GM23338 (cell line): ENCODE measurements around the gene CAST. TPM values are rescaled to one million over a fixed set of nuclear protein-coding genes. Genes with fewer than 3 reads are reported as not detected.

Source experiments
- ATAC-seq: fragments of 200-7000 bp; cut with Tn5 transposase; 3 replicates; pipeline ENCODE4 v1.9.1; 2020
- DNase-seq: peaks from one replicate; pipeline ENCODE4 v3.0.0-alpha.2; 2015; ENCODE audit warnings: low spot score
- H2AFZ ChIP-seq: fragments of 200-600 bp; sonication (generic); 2 replicates; pipeline ENCODE4 v1.8.0; 2016; ENCODE audit warnings: antibody characterized with exemption, mild to moderate bottlenecking, moderate library complexity
- H3F3A ChIP-seq: fragments of 200-600 bp; sonication (generic); replicated peaks from 2 replicates; pipeline ENCODE4 v1.8.0; 2017; ENCODE audit warnings: antibody characterized with exemption, mixed run types, low read depth
- H3K27ac ChIP-seq: fragments of 200-600 bp; sonication (generic); 2 replicates; pipeline ENCODE4 v1.6.1; 2016; ENCODE audit warnings: low read depth
- H3K27me3 ChIP-seq: fragments of 200-600 bp; sonication (generic); 2 replicates; pipeline ENCODE4 v1.8.0; 2016; ENCODE audit warnings: mild to moderate bottlenecking, mixed run types, moderate library complexity; ENCODE audit not compliant: insufficient read depth
- H3K36me3 ChIP-seq: fragments of 200-600 bp; sonication (generic); 2 replicates; pipeline ENCODE4 v1.8.0; 2016; ENCODE audit warnings: mild to moderate bottlenecking; ENCODE audit not compliant: insufficient read depth
- H3K4me1 ChIP-seq: fragments of 200-600 bp; sonication (generic); 2 replicates; pipeline ENCODE4 v1.8.0; 2016; ENCODE audit warnings: mild to moderate bottlenecking, moderate library complexity; ENCODE audit not compliant: insufficient read depth
- H3K4me2 ChIP-seq: fragments of 200-600 bp; sonication (generic); 2 replicates; pipeline ENCODE4 v1.7.1; 2017; ENCODE audit warnings: mixed run types
- H3K4me3 ChIP-seq: fragments of 200-600 bp; sonication (generic); 2 replicates; pipeline ENCODE4 v1.6.1; 2016; ENCODE audit warnings: mixed run types
- H3K79me2 ChIP-seq: fragments of 200-600 bp; sonication (generic); replicated peaks from 2 replicates; pipeline ENCODE4 v1.8.0; 2017; ENCODE audit warnings: mild to moderate bottlenecking; ENCODE audit not compliant: insufficient read depth
- H3K9me2 ChIP-seq: fragments of 200-600 bp; sonication (generic); 2 replicates; pipeline ENCODE4 v1.8.0; 2017; ENCODE audit not compliant: insufficient read depth
- H4K20me1 ChIP-seq: fragments of 200-600 bp; sonication (generic); replicated peaks from 2 replicates; pipeline ENCODE4 v1.8.0; 2017; ENCODE audit warnings: mild to moderate bottlenecking; ENCODE audit not compliant: insufficient read depth
- H3K27ac Mint-ChIP-seq: 2 replicates; pipeline ENCODE4 v1.8.0; 2020; ENCODE audit warnings: inconsistent platforms, mild to moderate bottlenecking, moderate library complexity, mixed read lengths
- H3K27me3 Mint-ChIP-seq: 3 replicates; pipeline ENCODE4 v1.8.0; 2022; ENCODE audit warnings: low read depth, mild to moderate bottlenecking, moderate library complexity, mixed read lengths, inconsistent platforms; ENCODE audit not compliant: insufficient read depth, poor library complexity
- H3K36me3 Mint-ChIP-seq: 3 replicates; pipeline ENCODE4 v1.8.0; 2021; ENCODE audit warnings: low read depth, mild to moderate bottlenecking, inconsistent platforms, moderate library complexity, mixed read lengths
- H3K4me1 Mint-ChIP-seq: 3 replicates; pipeline ENCODE4 v1.8.0; 2020; ENCODE audit warnings: mild to moderate bottlenecking, inconsistent platforms, mixed read lengths
- H3K4me3 Mint-ChIP-seq: 3 replicates; pipeline ENCODE4 v1.8.0; 2021; ENCODE audit warnings: moderate library complexity, mild to moderate bottlenecking, inconsistent platforms, mixed read lengths
- H3K9me3 Mint-ChIP-seq: 3 replicates; pipeline ENCODE4 v1.8.0; 2020; ENCODE audit warnings: moderate library complexity, mild to moderate bottlenecking, inconsistent platforms, mixed read lengths
- CREB1 ChIP-seq: fragments of 250-450 bp; sonication (Bioruptor Pico); IDR thresholded peaks from 2 replicates; pipeline ENCODE4 v1.5.0; 2020; ENCODE audit warnings: low read depth, mild to moderate bottlenecking, moderate library complexity
- EZH2 ChIP-seq: fragments of 200-600 bp; sonication (generic); IDR thresholded peaks from one replicate; pipeline ENCODE4 v1.8.0; 2017; ENCODE audit warnings: antibody characterized with exemption, mild to moderate bottlenecking, low read depth; ENCODE audit not compliant: unreplicated experiment
- EZH2phosphoT487 ChIP-seq: fragments of 200-600 bp; sonication (generic); IDR thresholded peaks from one replicate; pipeline ENCODE4 v1.8.1; 2018; ENCODE audit warnings: antibody characterized with exemption; ENCODE audit not compliant: unreplicated experiment
- NANOG ChIP-seq: IDR thresholded peaks from 2 replicates; pipeline ENCODE4 v1.6.1; 2016; ENCODE audit warnings: antibody characterized with exemption, borderline replicate concordance
- polyA plus RNA-seq: library from polyadenylated mRNA; unstranded; fragments of >200 nt; fragmentation: Nextera tagmentation; extraction: Ambion mirVana; gene quantifications from 2 replicates; pipeline ENCODE4 v1.2.1, GENCODE V29; 2016
- total RNA-seq: library from RNA; depleted of rRNA; stranded (reverse); fragments of >200 nt; shearing (Covaris generic); gene quantifications from 2 replicates; pipeline ENCODE4 v1.2.3, GENCODE V29; 2014
- TF ChIP-seq, protein P1 (sequence below): fragments of 250-450 bp; sonication (Bioruptor Pico); IDR thresholded peaks from 2 replicates; pipeline ENCODE4 v1.5.0; 2020; ENCODE audit warnings: mild to moderate bottlenecking, moderate library complexity
- TF ChIP-seq, protein P2 (sequence below): IDR thresholded peaks from one replicate; pipeline ENCODE4 v1.6.1; 2018; ENCODE audit warnings: antibody characterized with exemption; ENCODE audit not compliant: unreplicated experiment

The CAST gene
- total and polyA plus RNA-seq, 2 experiments from 2014 or later, result 37.9 to 57.7 TPM

DNA sequence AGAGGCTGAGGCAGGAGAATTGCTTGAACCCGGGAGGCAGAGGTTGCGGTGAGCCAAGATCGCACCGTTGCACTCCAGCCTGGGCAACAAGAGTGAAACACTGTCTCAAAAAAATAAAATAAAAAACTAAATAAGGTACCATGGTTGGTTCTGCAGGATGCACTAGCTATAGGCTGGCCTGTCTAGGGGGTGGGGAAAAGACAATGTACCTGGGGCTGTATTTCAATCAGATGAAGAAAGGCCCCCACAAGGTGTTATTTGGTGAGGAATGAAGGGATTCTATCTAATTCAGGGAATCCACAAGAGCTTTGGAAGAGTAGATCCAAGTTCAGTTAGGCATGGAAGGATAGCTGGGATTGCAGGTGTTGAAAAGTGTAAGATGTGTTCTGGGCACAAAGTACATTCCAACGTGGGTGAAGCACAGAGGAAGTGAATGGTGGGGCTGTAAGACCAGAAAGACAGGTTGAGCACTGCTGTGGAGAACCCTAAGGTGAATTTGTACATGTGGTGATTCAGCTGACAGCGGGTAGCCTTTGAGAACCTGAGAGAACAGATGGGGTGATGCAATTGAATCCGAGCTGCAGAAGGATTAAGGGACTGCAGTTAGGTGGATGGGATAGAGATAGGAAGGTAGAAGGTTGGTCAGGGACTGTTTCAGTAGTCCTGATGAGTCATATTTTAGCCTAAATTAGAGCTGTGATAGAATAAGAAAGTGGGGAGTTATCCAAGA lies 71.8 kb downstream of the CAST start:
- H3F3A ChIP-seq, result no peaks in the 10 kb centered on the region
- H3K79me2 ChIP-seq, result no peaks in the 10 kb centered on the region
- H3K4me2 ChIP-seq, result peak overlapping the region; percentile 29; the same call in 1 of the 2 replicates
- H3K4me1 ChIP-seq, result peaks cover 20% of the 10 kb centered on the region
- Mint-ChIP-seq H3K27ac (peak overlapping the region; percentile 33), H3K36me3 (peaks cover 8% of the 10 kb centered on the region; the same call in 2 of the 3 replicates), H3K4me1 (peaks cover 22% of the 10 kb centered on the region), H3K9me3 (no peaks in the 10 kb centered on the region), H3K27me3 (peaks cover 5% of the 10 kb centered on the region), H3K4me3 (peak overlapping the region; percentile 19; the same call in 2 of the 3 replicates)
- ATAC-seq, result peak; percentile 87
- peak; percentile 22 for DNase-seq
- H3K4me3 ChIP-seq, result no peak overlapping the region
- no peaks in the 10 kb centered on the region for H3K9me2 ChIP-seq
- no peaks in the 10 kb centered on the region for H4K20me1 ChIP-seq
- H2AFZ ChIP-seq, result no peak overlapping the region
- no peaks in the 10 kb centered on the region for H3K27me3 ChIP-seq
- H3K36me3 ChIP-seq, result no peaks in the 10 kb centered on the region
- TF ChIP-seq, protein P1, sequence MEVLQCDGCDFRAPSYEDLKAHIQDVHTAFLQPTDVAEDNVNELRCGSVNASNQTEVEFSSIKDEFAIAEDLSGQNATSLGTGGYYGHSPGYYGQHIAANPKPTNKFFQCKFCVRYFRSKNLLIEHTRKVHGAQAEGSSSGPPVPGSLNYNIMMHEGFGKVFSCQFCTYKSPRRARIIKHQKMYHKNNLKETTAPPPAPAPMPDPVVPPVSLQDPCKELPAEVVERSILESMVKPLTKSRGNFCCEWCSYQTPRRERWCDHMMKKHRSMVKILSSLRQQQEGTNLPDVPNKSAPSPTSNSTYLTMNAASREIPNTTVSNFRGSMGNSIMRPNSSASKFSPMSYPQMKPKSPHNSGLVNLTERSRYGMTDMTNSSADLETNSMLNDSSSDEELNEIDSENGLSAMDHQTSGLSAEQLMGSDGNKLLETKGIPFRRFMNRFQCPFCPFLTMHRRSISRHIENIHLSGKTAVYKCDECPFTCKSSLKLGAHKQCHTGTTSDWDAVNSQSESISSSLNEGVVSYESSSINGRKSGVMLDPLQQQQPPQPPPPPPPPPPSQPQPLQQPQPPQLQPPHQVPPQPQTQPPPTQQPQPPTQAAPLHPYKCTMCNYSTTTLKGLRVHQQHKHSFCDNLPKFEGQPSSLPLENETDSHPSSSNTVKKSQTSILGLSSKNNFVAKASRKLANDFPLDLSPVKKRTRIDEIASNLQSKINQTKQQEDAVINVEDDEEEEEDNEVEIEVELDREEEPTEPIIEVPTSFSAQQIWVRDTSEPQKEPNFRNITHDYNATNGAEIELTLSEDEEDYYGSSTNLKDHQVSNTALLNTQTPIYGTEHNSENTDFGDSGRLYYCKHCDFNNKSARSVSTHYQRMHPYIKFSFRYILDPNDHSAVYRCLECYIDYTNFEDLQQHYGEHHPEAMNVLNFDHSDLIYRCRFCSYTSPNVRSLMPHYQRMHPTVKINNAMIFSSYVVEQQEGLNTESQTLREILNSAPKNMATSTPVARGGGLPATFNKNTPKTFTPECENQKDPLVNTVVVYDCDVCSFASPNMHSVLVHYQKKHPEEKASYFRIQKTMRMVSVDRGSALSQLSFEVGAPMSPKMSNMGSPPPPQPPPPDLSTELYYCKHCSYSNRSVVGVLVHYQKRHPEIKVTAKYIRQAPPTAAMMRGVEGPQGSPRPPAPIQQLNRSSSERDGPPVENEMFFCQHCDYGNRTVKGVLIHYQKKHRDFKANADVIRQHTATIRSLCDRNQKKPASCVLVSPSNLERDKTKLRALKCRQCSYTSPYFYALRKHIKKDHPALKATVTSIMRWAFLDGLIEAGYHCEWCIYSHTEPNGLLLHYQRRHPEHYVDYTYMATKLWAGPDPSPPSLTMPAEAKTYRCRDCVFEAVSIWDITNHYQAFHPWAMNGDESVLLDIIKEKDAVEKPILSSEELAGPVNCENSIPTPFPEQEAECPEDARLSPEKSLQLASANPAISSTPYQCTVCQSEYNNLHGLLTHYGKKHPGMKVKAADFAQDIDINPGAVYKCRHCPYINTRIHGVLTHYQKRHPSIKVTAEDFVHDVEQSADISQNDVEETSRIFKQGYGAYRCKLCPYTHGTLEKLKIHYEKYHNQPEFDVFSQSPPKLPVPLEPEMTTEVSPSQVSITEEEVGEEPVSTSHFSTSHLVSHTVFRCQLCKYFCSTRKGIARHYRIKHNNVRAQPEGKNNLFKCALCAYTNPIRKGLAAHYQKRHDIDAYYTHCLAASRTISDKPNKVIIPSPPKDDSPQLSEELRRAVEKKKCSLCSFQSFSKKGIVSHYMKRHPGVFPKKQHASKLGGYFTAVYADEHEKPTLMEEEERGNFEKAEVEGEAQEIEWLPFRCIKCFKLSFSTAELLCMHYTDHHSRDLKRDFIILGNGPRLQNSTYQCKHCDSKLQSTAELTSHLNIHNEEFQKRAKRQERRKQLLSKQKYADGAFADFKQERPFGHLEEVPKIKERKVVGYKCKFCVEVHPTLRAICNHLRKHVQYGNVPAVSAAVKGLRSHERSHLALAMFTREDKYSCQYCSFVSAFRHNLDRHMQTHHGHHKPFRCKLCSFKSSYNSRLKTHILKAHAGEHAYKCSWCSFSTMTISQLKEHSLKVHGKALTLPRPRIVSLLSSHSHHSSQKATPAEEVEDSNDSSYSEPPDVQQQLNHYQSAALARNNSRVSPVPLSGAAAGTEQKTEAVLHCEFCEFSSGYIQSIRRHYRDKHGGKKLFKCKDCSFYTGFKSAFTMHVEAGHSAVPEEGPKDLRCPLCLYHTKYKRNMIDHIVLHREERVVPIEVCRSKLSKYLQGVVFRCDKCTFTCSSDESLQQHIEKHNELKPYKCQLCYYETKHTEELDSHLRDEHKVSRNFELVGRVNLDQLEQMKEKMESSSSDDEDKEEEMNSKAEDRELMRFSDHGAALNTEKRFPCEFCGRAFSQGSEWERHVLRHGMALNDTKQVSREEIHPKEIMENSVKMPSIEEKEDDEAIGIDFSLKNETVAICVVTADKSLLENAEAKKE (CRISPR knock-in tag), result peak; percentile 89
- TF ChIP-seq EZH2phosphoT487, result no peak
- H3K27ac ChIP-seq, result no peak overlapping the region

DNA sequence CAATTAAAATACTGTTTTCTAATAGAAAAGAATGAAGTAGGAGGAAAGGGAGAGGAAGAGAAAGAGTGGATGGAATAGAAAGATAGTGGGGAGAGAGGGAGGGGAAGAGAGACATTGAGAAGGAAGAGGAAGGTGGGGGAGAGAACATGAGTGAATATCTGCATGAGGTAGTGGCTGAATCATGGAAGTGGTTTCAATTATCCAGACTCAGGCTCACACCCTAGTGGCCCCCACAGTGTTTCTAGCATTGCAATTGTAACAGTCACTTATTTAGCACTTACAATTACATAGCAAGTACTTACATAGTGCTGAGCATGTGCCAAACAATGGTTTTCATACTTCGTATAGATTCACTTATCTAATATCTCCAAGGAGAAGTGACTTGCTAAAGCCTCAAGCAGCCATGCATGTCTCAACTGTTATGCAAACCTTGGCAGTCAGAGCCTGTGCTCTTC lies 72.7 kb downstream of the CAST start:
- H3K27me3 Mint-ChIP-seq, result peaks cover 5% of the 10 kb centered on the region
- H4K20me1 ChIP-seq, result no peaks in the 10 kb centered on the region
- H3K27ac Mint-ChIP-seq, result no peak overlapping the region
- peaks cover 8% of the 10 kb centered on the region; the same call in 2 of the 3 replicates for H3K36me3 Mint-ChIP-seq
- no peaks in the 10 kb centered on the region for H3K27me3 ChIP-seq
- H3K4me1 Mint-ChIP-seq, result peaks cover 22% of the 10 kb centered on the region
- no peaks in the 10 kb centered on the region for H3K36me3 ChIP-seq
- H3K9me3 Mint-ChIP-seq, result no peaks in the 10 kb centered on the region
- no peak; the same call in 2 of the 3 replicates for ATAC-seq
- H3K4me3 Mint-ChIP-seq, result no peak overlapping the region
- no peak overlapping the region for H3K4me3 ChIP-seq
- no peaks in the 10 kb centered on the region for H3K9me2 ChIP-seq
- H3F3A ChIP-seq, result no peaks in the 10 kb centered on the region
- H3K27ac ChIP-seq, result no peak overlapping the region
- peak overlapping the region; percentile 55; the same call in 1 of the 2 replicates for H3K4me2 ChIP-seq
- peaks cover 20% of the 10 kb centered on the region for H3K4me1 ChIP-seq
- peak; percentile 21 for DNase-seq
- no peak overlapping the region for H2AFZ ChIP-seq
- H3K79me2 ChIP-seq, result no peaks in the 10 kb centered on the region
- TF ChIP-seq EZH2 (no peak), NANOG (no peak), CREB1 (CRISPR knock-in tag) (no peak)
- TF ChIP-seq, protein P2, sequence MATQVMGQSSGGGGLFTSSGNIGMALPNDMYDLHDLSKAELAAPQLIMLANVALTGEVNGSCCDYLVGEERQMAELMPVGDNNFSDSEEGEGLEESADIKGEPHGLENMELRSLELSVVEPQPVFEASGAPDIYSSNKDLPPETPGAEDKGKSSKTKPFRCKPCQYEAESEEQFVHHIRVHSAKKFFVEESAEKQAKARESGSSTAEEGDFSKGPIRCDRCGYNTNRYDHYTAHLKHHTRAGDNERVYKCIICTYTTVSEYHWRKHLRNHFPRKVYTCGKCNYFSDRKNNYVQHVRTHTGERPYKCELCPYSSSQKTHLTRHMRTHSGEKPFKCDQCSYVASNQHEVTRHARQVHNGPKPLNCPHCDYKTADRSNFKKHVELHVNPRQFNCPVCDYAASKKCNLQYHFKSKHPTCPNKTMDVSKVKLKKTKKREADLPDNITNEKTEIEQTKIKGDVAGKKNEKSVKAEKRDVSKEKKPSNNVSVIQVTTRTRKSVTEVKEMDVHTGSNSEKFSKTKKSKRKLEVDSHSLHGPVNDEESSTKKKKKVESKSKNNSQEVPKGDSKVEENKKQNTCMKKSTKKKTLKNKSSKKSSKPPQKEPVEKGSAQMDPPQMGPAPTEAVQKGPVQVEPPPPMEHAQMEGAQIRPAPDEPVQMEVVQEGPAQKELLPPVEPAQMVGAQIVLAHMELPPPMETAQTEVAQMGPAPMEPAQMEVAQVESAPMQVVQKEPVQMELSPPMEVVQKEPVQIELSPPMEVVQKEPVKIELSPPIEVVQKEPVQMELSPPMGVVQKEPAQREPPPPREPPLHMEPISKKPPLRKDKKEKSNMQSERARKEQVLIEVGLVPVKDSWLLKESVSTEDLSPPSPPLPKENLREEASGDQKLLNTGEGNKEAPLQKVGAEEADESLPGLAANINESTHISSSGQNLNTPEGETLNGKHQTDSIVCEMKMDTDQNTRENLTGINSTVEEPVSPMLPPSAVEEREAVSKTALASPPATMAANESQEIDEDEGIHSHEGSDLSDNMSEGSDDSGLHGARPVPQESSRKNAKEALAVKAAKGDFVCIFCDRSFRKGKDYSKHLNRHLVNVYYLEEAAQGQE, result no peak
